H9 (cell line): Measurements from ENCODE around the gene LHPP. TPM values are rescaled to one million over a fixed set of nuclear protein-coding genes. Genes with fewer than 3 reads are reported as not detected.
A peak's percentile ranks its signal among the peaks of the same experiment; 100 is the strongest.

Experiments used
- DNase-seq: peaks from one replicate; pipeline ENCODE4 v3.0.0-alpha.2; 2017
- H2AFZ ChIP-seq: one replicate; pipeline ENCODE4 v1.6.1; 2013; ENCODE audit warnings: mild to moderate bottlenecking, low read length, control low read depth, moderate library complexity
- H2AK5ac ChIP-seq: 2 replicates; pipeline ENCODE4 v1.6.1; 2013; ENCODE audit warnings: low read length, control low read depth, mixed read lengths; ENCODE audit not compliant: insufficient read length
- H2BK120ac ChIP-seq: one replicate; pipeline ENCODE4 v1.6.1; 2013; ENCODE audit warnings: low read depth, mild to moderate bottlenecking, low read length, control low read depth, inconsistent platforms; ENCODE audit not compliant: poor library complexity, severe bottlenecking
- H2BK12ac ChIP-seq: 2 replicates; pipeline ENCODE4 v1.6.1; 2013; ENCODE audit warnings: low read length, control low read depth, mixed read lengths, low read depth; ENCODE audit not compliant: insufficient read length
- H2BK15ac ChIP-seq: 2 replicates; pipeline ENCODE4 v1.6.1; 2013; ENCODE audit warnings: low read depth, low read length, control low read depth
- H2BK20ac ChIP-seq: one replicate; pipeline ENCODE4 v1.6.1; 2013; ENCODE audit warnings: low read depth, mild to moderate bottlenecking, low read length, control low read depth, inconsistent platforms; ENCODE audit not compliant: poor library complexity, severe bottlenecking
- H2BK5ac ChIP-seq: 2 replicates; pipeline ENCODE4 v1.6.1; 2013; ENCODE audit warnings: low read length, control low read depth, mixed read lengths; ENCODE audit not compliant: insufficient read length
- H3K14ac ChIP-seq: 2 replicates; pipeline ENCODE4 v1.6.1; 2013; ENCODE audit warnings: low read length, control low read depth; ENCODE audit not compliant: insufficient read depth
- H3K18ac ChIP-seq: 2 replicates; pipeline ENCODE4 v1.6.1; 2013; ENCODE audit warnings: low read depth, mild to moderate bottlenecking, mixed read lengths, low read length, control low read depth; ENCODE audit not compliant: insufficient read length
- H3K23ac ChIP-seq: 2 replicates; pipeline ENCODE4 v1.6.1; 2013; ENCODE audit warnings: low read length, control low read depth, mixed read lengths, low read depth; ENCODE audit not compliant: insufficient read length
- H3K23me2 ChIP-seq: 2 replicates; pipeline ENCODE4 v1.6.1; 2013; ENCODE audit warnings: low read depth, mild to moderate bottlenecking, mixed read lengths, low read length, control low read depth; ENCODE audit not compliant: insufficient read length, poor library complexity, severe bottlenecking
- H3K27ac ChIP-seq: 2 replicates; pipeline ENCODE4 v1.5.1; 2013; ENCODE audit warnings: low read length, control low read depth, mixed read lengths, low read depth; ENCODE audit not compliant: insufficient read length
- H3K27me3 ChIP-seq: 2 replicates; pipeline ENCODE4 v1.6.1; 2013; ENCODE audit warnings: low read length, control low read depth, inconsistent platforms; ENCODE audit not compliant: insufficient read depth
- H3K4ac ChIP-seq: 2 replicates; pipeline ENCODE4 v1.6.1; 2013; ENCODE audit warnings: low read depth, mild to moderate bottlenecking, control low read depth, inconsistent platforms, low read length, moderate library complexity
- H3K4me1 ChIP-seq: 2 replicates; pipeline ENCODE4 v1.6.1; 2013; ENCODE audit warnings: low read length, control low read depth, inconsistent platforms; ENCODE audit not compliant: insufficient read depth
- H3K4me2 ChIP-seq: 2 replicates; pipeline ENCODE4 v1.6.1; 2013; ENCODE audit warnings: low read length, control low read depth, mixed read lengths; ENCODE audit not compliant: insufficient read length, insufficient read depth
- H3K56ac ChIP-seq: 2 replicates; pipeline ENCODE4 v1.6.1; 2013; ENCODE audit warnings: low read depth, mild to moderate bottlenecking, mixed read lengths, low read length, control low read depth; ENCODE audit not compliant: insufficient read length
- H3K79me1 ChIP-seq: 2 replicates; pipeline ENCODE4 v1.6.1; 2013; ENCODE audit warnings: low read depth, mild to moderate bottlenecking, moderate library complexity, low read length, control low read depth, inconsistent platforms; ENCODE audit not compliant: insufficient read depth, poor library complexity, severe bottlenecking
- H3K79me2 ChIP-seq: 2 replicates; pipeline ENCODE4 v1.6.1; 2013; ENCODE audit warnings: low read length, control low read depth, inconsistent platforms; ENCODE audit not compliant: insufficient read depth
- H3K9ac ChIP-seq: 2 replicates; pipeline ENCODE4 v1.6.1; 2013; ENCODE audit warnings: low read length, control low read depth, mixed read lengths; ENCODE audit not compliant: insufficient read length; ENCODE audit errors: extremely low read depth
- H3K9me3 ChIP-seq: one replicate; pipeline ENCODE4 v1.6.1; 2013; ENCODE audit warnings: low read depth, low read length, inconsistent platforms; ENCODE audit not compliant: control insufficient read depth
- H3T11ph ChIP-seq: one replicate; pipeline ENCODE4 v1.6.1; 2013; ENCODE audit warnings: mild to moderate bottlenecking, low read length, control low read depth, inconsistent platforms
- H4K20me1 ChIP-seq: one replicate; pipeline ENCODE4 v1.6.1; 2013; ENCODE audit not compliant: control insufficient read depth, insufficient read length, insufficient read depth
- H4K5ac ChIP-seq: 2 replicates; pipeline ENCODE4 v1.6.1; 2013; ENCODE audit warnings: low read depth, mild to moderate bottlenecking, mixed read lengths, low read length, control low read depth; ENCODE audit not compliant: insufficient read length
- H4K8ac ChIP-seq: replicated peaks from 2 replicates; pipeline ENCODE4 v1.6.1; 2013; ENCODE audit warnings: low read length, control low read depth, mixed read lengths, low read depth; ENCODE audit not compliant: insufficient read length
- H4K91ac ChIP-seq: 2 replicates; pipeline ENCODE4 v1.6.1; 2013; ENCODE audit warnings: low read depth, mild to moderate bottlenecking, moderate library complexity, mixed read lengths, low read length, control low read depth; ENCODE audit not compliant: insufficient read length
- H3K27ac Mint-ChIP-seq, 3 experiments: 2 replicates in 2 of 3; 3 replicates in 1 of 3; pipeline ENCODE4 v1.8.0; 2020 to 2021; ENCODE audit warnings: mixed read lengths in 3 of 3, mild to moderate bottlenecking in 1 of 3, moderate library complexity in 1 of 3
- H3K27me3 Mint-ChIP-seq: 2 replicates; pipeline ENCODE4 v1.8.0; 2021; ENCODE audit warnings: low read depth, mild to moderate bottlenecking, moderate library complexity, mixed read lengths
- H3K36me3 Mint-ChIP-seq, 3 experiments: 2 replicates in 2 of 3; 3 replicates in 1 of 3; pipeline ENCODE4 v1.8.0; 2020 to 2021; ENCODE audit warnings: low read depth in 3 of 3, mixed read lengths in 3 of 3; ENCODE audit not compliant: insufficient read depth in 1 of 3
- H3K4me1 Mint-ChIP-seq, 2 experiments: 2 replicates each; pipeline ENCODE4 v1.8.0; 2020; ENCODE audit warnings: mixed read lengths in 2 of 2
- H3K4me3 Mint-ChIP-seq, 2 experiments: 2 replicates in 1 of 2; 3 replicates in 1 of 2; pipeline ENCODE4 v1.8.0; 2020 to 2021; ENCODE audit warnings: mild to moderate bottlenecking in 2 of 2, mixed read lengths in 2 of 2, moderate library complexity in 1 of 2
- H3K9me3 Mint-ChIP-seq, 2 experiments: 2 replicates in 1 of 2; 3 replicates in 1 of 2; pipeline ENCODE4 v1.8.0; 2020; ENCODE audit warnings: mild to moderate bottlenecking in 2 of 2, mixed read lengths in 2 of 2, moderate library complexity in 1 of 2
- CTCF ChIP-seq: fragments of 200-600 bp; sonication (generic); conservative IDR thresholded peaks from 3 replicates; pipeline ENCODE4 v1.8.0; 2021; ENCODE audit warnings: antibody characterized with exemption, mild to moderate bottlenecking
- WGBS: extraction: QIAGEN DNeasy Blood & Tissue Kit; methylation state at CpG from one replicate; pipeline ENCODE4 v1.1.7; 2013; ENCODE audit warnings: missing lambda C conversion rate, low lambda C conversion rate, mixed read lengths; ENCODE audit not compliant: insufficient read length; ENCODE audit errors: extremely low coverage; 5-methylcytosine and 5-hydroxymethylcytosine counted together
- total RNA-seq: library from RNA; stranded (reverse); gene quantifications from 2 replicates; pipeline ENCODE4 v1.2.1, GENCODE V29; 2021

LHPP gene
- total RNA-seq, 1 experiment from 2014 or later: 29.6 TPM

- H2BK12ac ChIP-seq: no peak overlapping the region
Observed at GRCh38 chr10:124516181-124516580, 54.6 kb downstream of the LHPP start.

More at GRCh38 chr10:124516181-124516580, 54.6 kb downstream of the LHPP start:
- Histone ChIP-seq H2BK5ac (no peak overlapping the region), H3K27me3 (no peaks in the 10 kb centered on the region), H4K20me1 (no peaks in the 10 kb centered on the region), H3K9ac (no peak overlapping the region), H2AFZ (no peak overlapping the region), H2AK5ac (no peak overlapping the region), H4K8ac (no peak overlapping the region), H3K23ac (no peak overlapping the region), H3K56ac (no peak overlapping the region), H2BK120ac (no peak overlapping the region), H3T11ph (no peak overlapping the region), H2BK20ac (no peak overlapping the region), H3K14ac (no peak overlapping the region), H3K27ac (no peak overlapping the region), H4K91ac (no peak overlapping the region), H3K4me2 (no peak overlapping the region), H2BK15ac (no peak overlapping the region), H3K23me2 (no peaks in the 10 kb centered on the region), H4K5ac (no peak overlapping the region), H3K79me1 (no peaks in the 10 kb centered on the region), H3K79me2 (no peaks in the 10 kb centered on the region), H3K9me3 (no peaks in the 10 kb centered on the region), H3K4ac (no peak overlapping the region), H3K18ac (no peak overlapping the region), H3K4me1 (no peaks in the 10 kb centered on the region)
- TF ChIP-seq CTCF: no peak
- H3K27me3 Mint-ChIP-seq: peaks cover 3% of the 10 kb centered on the region
- H3K27ac Mint-ChIP-seq: 0 out of 7 replicates have a peak overlapping the region, but pooled peaks of 2 of the 3 experiments have one; percentile 18 to 42
- H3K36me3 Mint-ChIP-seq: peaks cover 2 to 14% (median 8%) of the 10 kb centered on the region in 3 experiments; a peak in 5 of 7 replicates
- DNase-seq: no peak
- no peaks in the 10 kb centered on the region; a peak in 2 of 5 replicates for H3K9me3 Mint-ChIP-seq
- no peak overlapping the region for H3K4me3 Mint-ChIP-seq
- peaks cover 15% of the 10 kb centered on the region in 2 experiments for H3K4me1 Mint-ChIP-seq
- no CpG with 5 or more reads among the region's 9 CpGs for WGBS
